ENCODE results near the gene MAPKAP1. TPM values are rescaled to one million over a fixed set of nuclear protein-coding genes. Genes with fewer than 3 reads are reported as not detected.

MAPKAP1 gene
- total RNA-seq = 80.0 TPM

- DNase-seq (ENCODE audit: low spot score) = peak; percentile 97
Observed at GRCh38 chr9:125706651-125707471, at the start of gene MAPKAP1. MAPKAP1 (minus strand) TSS chr9:125707208; CDS start chr9:125672574, 34,634 bp downstream.

- no peak for DNase-seq (ENCODE audit: low spot score)
Observed at GRCh38 chr9:125756518-125756917, 49.5 kb upstream of the MAPKAP1 start.

DNA sequence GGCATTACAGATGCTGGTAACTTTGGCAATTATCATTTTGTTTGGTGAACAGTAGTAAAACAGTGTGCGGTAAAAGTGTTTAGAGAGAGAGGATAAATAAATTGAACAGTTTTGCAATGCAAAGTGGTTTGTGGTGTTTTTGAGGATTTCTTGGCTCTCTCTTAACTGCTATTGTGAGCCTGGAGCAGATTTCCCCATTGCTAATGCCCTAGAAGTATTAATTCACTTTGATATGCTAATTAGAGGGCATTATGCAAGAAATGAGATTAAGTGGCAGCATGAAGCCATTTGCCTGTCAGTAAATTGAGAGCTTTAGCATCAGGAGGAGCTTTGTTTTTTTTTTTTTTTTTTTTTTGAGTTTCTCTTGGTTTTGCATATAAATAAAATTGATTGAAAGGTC lies 48.3 kb upstream of the MAPKAP1 start:
- DNase-seq (ENCODE audit: low spot score) = no peak

GRCh38 chr9:125754096-125754495 lies 47.1 kb upstream of the MAPKAP1 start:
- no peak for DNase-seq (ENCODE audit: low spot score)

- no peak for DNase-seq (ENCODE audit: low spot score)
Observed at GRCh38 chr9:125752070-125752628, 45.1 kb upstream of the MAPKAP1 start.

GRCh38 chr9:125750627-125751011 lies 43.6 kb upstream of the MAPKAP1 start:
- DNase-seq (ENCODE audit: low spot score) = no peak

DNA sequence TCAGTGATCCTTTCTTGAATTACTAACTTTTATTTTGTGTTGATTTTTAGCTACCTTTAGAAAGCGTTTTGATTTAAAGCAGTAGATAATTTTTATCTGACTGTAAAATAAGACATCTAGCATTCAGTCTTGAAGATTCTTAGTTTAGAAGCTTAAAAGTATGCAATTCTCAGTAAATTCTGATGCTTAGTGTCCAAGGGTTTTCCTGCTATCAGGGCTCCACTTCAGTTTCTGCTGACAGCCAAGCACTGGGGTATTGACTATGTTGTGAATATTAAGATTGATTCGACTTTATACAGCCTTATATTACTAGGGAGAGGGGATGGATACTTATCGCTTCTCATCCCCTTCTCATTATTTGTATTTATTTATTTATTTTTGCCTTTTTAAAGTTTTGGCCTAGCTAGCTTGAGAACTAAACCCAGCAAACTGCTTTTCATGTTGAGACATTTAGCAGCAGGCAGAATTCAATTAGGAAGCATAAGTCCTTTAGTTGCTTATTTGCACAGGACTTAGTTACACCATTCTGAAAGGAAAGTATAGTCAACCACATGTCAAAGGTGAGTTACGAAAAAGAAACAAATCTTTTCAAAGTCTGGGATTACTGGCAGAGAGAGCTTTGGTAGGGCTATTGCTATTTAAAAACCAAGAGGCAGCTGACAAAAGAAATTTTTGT lies 43.1 kb upstream of the MAPKAP1 start:
- DNase-seq (ENCODE audit: low spot score) = no peak

DNA sequence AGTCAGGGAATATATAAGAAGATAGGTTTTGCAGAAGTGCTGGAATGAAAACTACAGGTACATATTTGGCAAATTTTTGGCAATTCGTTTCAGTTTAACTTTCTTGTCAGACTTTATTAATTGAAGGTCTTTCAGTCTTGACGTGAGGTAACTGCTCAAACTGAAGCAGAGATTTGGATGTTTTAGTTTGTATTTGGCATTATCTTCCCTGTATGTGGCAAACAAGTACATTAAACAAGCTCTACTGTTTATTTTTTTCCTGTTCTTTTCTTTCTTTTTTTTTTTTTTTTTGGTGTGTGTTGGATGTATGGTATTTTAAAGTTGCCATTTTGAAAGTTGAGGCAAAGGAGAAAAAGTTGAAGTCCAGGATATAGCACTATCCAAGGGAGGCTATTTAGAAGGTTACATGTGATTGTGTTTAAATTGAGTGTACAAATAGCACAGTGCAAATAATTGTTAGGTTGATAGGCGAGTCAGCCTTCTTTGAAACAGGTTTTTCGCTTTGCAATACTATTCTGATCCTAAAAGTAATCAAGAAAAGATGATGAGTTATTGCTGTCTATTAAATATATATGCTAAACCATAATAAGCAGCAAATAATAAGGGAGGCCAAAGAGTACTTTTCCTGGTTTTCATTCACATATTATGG lies 42.4 kb upstream of the MAPKAP1 start:
- DNase-seq (ENCODE audit: low spot score) = no peak

DNA sequence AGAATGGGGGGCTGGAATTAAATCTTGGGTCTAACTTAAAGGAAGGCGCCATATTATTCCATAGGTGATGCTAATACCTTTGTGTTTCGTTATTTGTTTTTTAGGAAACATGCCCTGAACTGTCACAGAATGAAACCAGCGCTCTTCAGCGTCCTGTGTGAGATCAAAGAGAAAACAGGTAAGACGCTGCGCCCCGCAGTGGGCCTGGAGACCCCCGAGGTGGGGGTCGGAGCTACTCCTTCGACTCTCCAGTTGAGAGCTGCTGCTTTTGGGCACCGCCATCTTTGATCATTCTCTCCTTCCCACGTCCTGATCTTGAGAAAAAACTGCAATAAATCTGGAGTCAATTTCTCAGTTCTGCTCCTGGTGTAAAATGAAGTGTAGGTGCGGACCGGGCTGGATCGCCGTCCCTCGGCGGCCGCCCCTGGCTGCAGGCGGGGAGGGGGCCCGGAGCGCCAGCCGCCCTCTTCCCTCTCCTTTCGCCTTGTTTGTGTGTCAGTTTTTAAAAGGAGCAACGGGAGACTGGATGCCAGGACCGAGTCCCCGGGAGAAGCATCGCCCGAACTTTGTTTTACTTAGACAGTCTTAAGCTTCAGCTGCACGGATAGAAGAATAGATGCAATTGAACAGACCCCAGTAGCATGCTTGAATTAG lies 41.6 kb upstream of the MAPKAP1 start:
- DNase-seq (ENCODE audit: low spot score) = no peak

GRCh38 chr9:125747765-125748445 lies 40.9 kb upstream of the MAPKAP1 start:
- peak; percentile 53 for DNase-seq (ENCODE audit: low spot score)

DNA sequence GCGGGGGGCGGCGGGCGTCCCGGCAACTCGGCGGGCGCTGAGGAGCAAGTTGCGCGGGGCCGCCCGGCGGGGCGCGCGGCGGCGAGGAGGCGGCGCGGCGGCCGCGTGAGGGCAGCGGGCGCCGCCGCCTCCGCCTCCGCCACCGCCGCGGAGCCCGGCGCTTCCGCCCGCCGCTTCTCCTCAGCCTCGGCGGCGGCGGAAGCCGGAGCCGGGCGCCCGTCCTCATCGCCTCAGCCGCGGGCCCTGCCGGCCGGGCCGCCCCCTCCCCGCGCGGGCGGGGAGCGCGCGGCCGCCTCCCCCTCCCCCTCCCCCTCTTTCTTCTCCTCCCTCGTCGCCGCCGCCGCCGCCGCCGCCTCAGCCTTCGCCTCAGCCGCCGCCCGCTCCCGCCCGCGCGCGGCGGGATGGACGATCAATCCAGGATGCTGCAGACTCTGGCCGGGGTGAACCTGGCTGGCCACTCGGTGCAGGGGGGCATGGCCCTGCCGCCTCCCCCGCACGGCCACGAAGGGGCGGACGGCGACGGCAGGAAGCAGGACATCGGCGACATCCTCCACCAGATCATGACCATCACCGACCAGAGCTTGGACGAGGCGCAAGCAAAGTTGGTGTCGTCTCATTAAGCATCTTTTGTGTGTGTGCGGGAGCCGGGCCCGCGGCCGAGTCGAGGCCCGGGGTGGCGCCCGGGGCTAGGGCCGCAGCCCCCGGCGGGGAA lies 40.2 kb upstream of the MAPKAP1 start, which contains the start of gene PBX3:
TSS of gene PBX3 (plus strand) at position 321 of the 712 bp plus-strand sequence.
- DNase-seq (ENCODE audit: low spot score) = peak; percentile 69

GRCh38 chr9:125746774-125747052 lies 39.7 kb upstream of the MAPKAP1 start:
- no peak for DNase-seq (ENCODE audit: low spot score)

- DNase-seq (ENCODE audit: low spot score) = peak; percentile 94
Observed at GRCh38 chr9:125746017-125746773, 39.2 kb upstream of the MAPKAP1 start.

GRCh38 chr9:125745682-125746016 lies 38.6 kb upstream of the MAPKAP1 start:
- DNase-seq (ENCODE audit: low spot score) = no peak

DNA sequence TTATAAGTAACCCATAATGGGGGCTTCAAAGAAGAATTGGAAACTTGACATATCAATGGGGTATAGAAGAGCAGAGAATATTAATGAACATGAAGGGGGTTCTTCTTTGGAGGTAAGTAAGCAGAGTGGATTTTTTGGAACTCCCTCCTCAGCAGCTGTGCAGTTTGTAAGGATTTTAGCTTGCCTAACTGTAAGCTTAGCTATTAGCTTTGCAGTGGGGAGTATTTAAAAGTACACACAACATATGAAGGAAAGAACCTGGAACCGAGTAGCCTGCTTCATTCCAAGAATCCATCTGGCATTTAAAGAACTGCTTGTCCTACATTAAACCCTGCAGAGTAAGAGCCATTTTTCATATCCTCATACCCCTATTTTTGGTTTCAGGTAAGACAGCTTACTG lies 38.0 kb upstream of the MAPKAP1 start:
- DNase-seq (ENCODE audit: low spot score) = no peak

DNA sequence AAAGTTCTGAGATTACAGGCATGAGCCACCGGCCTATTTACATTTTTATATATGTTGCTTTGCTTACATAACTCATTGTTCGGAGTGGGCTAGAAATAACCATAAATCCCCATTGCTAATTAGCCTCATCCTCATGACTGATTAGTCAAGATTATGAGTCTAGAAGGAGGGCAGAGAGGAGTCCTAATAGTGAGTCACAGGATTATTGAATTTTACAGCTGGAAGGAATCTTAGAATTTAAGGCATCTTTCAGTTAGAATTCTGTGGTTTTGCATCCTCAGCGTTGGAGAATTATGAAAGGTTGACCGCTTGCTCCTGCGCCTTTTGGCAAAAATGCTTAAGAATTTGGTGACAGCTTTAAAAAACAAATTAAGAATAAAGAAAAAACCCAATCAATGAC lies 37.6 kb upstream of the MAPKAP1 start:
- no peak for DNase-seq (ENCODE audit: low spot score)

GRCh38 chr9:125743682-125744428 lies 36.8 kb upstream of the MAPKAP1 start:
- no peak for DNase-seq (ENCODE audit: low spot score)

DNA sequence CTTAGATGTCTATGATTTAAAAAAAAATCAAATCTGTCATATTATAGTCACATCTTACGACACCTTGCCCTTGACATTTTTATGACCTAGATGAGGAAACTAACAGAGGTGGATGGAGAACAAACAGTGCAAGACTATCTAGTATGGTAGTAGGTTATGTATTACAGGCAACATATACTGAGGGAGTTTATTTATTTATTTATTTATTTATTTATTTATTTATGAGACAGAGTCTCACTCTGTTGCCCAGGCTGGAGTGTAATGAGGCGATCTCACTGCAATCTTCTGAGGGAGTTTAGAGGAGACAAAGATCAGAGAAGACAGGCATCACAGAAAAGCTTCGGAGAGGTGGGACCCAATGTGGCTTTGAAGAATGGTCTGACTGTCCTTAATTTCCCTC lies 35.6 kb upstream of the MAPKAP1 start:
- DNase-seq (ENCODE audit: low spot score) = no peak

- no peak for DNase-seq (ENCODE audit: low spot score)
Observed at GRCh38 chr9:125739436-125739835, 32.4 kb upstream of the MAPKAP1 start.
